NCI-H510A treated with DMSO at 0.1 percent for 48 hours (cell line): Measurements from ENCODE around the gene GBX1.

ENCODE experiments used
- DNase-seq: peaks from one replicate; lab custom pipeline; 2025; lab: John Stamatoyannopoulos, UW

Gene GBX1

GRCh38 chr7:151193203-151193978 is 25.9 kb upstream of the GBX1 start:
- DNase-seq: no peak

- no peak for DNase-seq
These were observed 24.6 kb upstream of the GBX1 start for GRCh38 chr7:151192002-151192539.

DNA sequence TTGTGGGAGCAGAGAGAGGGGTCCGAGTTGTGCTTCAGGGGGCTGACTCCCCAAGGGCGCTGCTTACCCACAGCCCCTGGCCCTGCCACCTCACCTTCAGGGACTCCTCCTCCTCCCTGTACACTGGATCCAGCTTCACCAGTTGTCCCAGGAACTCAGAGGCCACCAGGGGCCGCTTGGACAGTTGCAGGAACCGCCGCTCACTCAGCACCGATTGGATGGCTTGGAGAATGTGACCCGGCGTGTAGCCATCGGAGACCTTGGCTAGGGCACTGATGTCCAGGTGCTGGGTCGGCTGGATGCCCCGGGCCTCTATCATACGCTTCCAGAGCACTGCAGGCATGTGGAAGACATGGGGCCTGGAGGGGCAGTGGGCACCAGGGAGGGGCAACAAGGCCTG is 24.1 kb upstream of the GBX1 start:
- no peak for DNase-seq

DNA sequence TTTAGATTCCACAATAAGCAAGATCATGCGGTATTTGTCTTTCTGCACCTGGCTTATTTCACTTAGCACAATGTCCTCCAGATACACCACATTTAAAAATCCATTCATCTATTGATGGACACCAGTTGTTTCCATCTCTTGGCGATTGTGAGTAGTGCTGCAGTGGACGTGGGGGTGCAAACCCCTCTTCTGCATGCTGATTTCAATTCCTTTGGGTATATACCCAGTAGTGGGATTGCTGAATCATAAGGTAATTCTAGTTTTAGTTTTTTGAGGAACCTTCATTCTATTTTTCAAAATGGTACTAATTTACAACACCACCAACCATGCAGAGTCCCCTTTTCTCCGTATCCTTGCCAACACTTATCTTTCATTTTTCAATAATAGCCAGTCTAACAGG is 21.5 kb upstream of the GBX1 start:
- DNase-seq: no peak

GRCh38 chr7:151188252-151188542 is 20.7 kb upstream of the GBX1 start:
- no peak for DNase-seq

- no peak for DNase-seq
These were observed 20.1 kb upstream of the GBX1 start for GRCh38 chr7:151187409-151188251.

DNA sequence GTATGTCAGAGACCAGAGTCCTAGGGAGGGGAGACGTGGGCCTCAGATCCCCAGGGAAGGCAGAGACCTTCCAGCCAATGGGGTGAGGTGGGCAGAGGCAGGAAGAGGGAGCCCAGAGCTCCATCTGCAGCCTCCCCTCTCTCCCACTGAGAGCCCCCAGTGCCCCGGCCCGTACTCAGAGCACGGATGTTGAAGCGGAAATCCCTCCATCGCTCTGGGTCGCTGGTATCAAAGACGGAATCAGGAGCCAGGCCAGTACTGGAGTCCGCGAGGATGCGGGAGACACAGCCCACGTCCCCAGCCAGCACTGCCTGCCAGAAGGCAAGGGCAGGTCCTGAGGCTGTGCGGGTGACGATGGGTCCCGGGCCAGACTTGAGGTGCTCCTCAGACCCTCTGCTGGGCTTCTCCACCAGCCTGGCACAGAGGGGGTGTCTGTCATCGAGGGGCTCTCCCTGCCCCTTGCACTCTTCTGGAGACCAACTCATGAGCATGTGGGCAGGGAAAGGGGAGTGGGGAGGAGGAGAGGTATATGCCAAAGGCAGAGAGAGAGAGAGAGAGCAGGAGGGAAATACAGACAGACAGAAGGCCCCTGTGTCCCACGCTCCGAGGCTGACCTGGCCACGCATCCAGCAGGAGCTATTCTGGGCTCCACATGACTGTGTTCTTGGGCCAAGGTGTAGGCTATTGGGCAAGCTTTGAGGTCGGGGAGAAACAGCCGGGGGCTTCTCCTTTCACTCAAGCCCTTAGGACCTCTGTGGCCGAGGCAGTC is 19.3 kb upstream of the GBX1 start, which contains the start of gene ASB10:
Gene ASB10, minus strand, starts transcription at position 611 of the 769 bp plus-strand sequence. Its CDS starts 120 bp downstream, at position 491.
- DNase-seq: no peak

DNA sequence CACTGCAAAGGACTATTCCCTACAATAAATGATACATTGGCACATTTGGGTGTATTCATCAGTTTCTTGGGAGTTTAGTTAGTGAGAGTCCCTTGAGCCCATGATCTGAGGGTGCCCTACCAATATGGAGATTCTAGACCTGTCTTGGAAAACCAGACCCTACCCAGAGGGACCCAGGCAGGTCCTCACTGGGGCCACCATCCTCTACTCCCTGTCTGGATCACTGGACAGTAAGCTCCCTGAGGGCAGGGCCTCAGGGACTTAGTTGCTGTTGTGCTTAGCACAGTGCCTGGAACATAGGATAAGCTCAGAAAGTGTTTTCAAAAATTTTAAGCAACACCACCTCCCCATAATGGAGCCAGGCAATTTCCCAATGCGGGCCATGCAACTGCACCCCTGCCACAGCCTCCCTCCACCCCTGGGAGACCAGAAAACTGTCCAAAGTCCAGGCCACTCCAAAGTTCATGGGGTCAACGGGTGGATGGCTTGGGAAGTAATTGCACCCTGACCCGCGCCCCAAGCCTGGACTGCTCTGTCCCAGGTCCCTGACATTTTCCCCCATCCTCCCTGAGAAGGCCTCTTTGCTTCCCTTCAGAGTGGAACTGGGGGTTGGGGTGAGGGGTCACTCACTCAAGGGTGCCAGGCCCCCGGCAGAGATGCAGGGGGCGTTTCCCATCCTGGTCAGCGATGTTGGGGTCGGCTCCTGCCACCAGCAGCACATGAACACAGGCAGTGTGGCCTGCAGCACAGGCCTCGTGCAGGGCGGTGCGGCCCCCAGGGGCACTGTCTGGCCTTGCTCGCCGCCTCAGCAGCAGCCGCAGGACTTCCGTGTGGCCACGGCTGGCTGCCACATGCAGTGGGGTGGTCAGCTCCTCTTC is 18.5 kb upstream of the GBX1 start:
- DNase-seq: no peak

GRCh38 chr7:151181011-151181431 is 13.5 kb upstream of the GBX1 start:
- DNase-seq: no peak

- no peak for DNase-seq
These were observed 12.5 kb upstream of the GBX1 start for GRCh38 chr7:151179946-151180345.

- no peak for DNase-seq
These were observed 11.9 kb upstream of the GBX1 start for GRCh38 chr7:151179287-151179860.

DNA sequence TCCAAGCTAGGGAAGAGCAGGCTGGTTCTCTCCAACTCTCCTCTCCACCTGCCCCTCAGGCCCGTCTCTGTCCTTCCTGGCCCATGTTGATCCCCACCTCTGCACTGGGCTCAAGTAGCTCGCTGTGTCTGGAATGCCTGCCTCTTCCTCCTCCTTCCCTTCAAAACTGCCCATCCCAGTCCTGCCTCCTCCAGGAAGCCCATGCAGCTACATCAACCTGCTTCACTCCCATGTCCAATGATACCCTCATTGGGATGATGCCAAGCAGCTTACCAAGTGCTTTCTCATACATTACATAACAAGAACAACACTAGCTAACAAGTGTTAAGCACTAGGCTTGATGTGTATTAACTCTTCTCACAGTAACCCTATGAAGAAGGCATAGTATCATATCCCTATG is 11.3 kb upstream of the GBX1 start:
- DNase-seq: no peak

DNA sequence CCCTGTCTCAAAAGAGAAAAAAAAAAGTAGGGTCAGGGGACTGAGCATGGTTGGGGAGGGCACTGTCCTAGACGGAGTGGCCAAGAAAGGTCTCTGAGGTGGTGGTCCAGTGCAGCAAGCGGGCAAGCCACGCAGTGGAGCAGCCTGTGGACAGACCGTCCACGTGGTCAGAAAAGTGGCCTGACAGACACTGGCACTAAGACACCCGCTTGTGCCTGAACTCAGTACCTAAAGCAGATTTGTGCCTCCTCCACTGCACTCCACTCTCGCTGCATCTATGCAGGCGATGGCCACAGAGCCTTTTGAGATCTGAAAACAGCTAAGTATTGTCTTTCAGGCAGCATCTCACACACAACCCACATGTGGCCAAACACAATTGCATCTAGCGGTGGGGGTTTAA is 10.7 kb upstream of the GBX1 start:
- no peak for DNase-seq

DNA sequence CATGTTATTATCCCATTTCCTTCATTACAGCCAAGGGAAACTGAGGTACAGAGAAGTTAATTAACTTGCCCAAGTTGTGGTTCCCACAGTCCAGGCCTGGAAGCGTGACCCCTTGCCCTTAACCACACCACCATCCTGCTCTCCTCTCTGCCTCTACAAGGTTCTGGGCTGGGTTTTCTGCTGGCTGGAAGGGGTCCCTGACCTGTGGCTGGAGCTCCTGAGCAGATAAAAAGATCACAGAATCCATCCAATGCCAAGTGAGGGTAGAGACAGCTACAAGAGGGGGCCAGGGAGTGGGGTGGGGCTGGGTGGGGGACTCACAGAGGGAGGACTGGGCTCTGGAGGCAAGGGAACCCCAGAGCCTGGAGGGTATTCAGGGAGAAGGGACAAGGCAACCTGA is 9.8 kb upstream of the GBX1 start:
- DNase-seq: no peak

- DNase-seq: no peak
These were observed 8.9 kb upstream of the GBX1 start for GRCh38 chr7:151176401-151176800.

DNA sequence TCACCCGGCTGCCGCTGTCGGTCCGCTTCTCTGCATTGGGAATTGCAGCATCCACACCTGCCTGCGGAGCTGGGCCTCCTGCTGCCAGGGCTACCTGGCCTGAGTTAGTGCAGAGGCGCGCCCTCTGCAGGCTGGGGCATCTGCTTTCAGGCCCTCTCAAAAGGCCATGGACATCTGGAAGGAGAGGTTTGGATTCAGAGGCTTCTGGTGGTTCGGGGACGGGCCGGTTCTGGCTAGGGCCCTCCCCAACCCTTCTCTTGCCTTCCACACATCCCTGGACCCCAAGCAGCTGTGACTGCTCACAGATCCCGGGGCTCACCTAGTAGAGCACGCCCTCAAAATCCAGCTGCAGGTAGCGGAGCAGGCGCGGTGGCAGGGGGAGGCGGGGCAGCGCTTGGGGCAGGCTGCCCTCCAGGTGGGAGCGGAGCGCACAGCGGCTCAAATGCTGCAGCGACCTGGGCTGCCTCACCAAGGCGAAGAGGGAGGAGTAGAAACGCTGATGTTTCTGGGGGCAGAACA is 8.4 kb upstream of the GBX1 start:
- no peak for DNase-seq

GRCh38 chr7:151175047-151175792 is 7.7 kb upstream of the GBX1 start:
- DNase-seq: no peak

- DNase-seq: no peak
These were observed 7.0 kb upstream of the GBX1 start for GRCh38 chr7:151174246-151175046.
